GM12891 (cell line): ENCODE data around the gene PCSK7. TPM values are rescaled to one million over a fixed set of nuclear protein-coding genes. Genes with fewer than 3 reads are reported as not detected.
"Not testable (repeated sequence)": the region's sequence is repeated elsewhere in the genome, so short reads cannot be mapped to it uniquely, and the experiment has no call there.

Experiments
- DNase-seq: peaks from one replicate; pipeline ENCODE4 v3.0.0; 2011; ENCODE audit warnings: low spot score; ENCODE audit not compliant: insufficient read length
- FAIRE-seq: peaks from 2 replicates; lab custom pipeline; 2011; peaks lifted over from hg19 to GRCh38; lab: Jason Lieb, UNC
- PAX5 ChIP-seq: IDR thresholded peaks from 2 replicates; pipeline ENCODE4 v1.6.1; 2011; ENCODE audit warnings: low read length, moderate library complexity, mild to moderate bottlenecking; ENCODE audit not compliant: insufficient read depth, severe bottlenecking
- POLR2A ChIP-seq: IDR thresholded peaks from 2 replicates; pipeline ENCODE4 v1.6.1; 2011; ENCODE audit warnings: low read depth, low read length, control low read depth
- POLR2AphosphoS5 ChIP-seq: IDR thresholded peaks from 2 replicates; pipeline ENCODE4 v1.6.1; 2011; ENCODE audit warnings: low read depth, low read length, control low read depth
- POU2F2 ChIP-seq: IDR thresholded peaks from 2 replicates; pipeline ENCODE4 v1.6.1; 2011; ENCODE audit warnings: low read depth, mild to moderate bottlenecking, control low read depth, low read length, moderate library complexity
- SPI1 ChIP-seq: IDR thresholded peaks from 2 replicates; pipeline ENCODE4 v1.6.1; 2011; ENCODE audit warnings: low read depth, low read length, control low read depth
- TAF1 ChIP-seq: IDR thresholded peaks from 2 replicates; pipeline ENCODE4 v1.6.1; 2011; ENCODE audit warnings: low read depth, low read length, control low read depth
- polyA plus RNA-seq: library from polyadenylated mRNA; unstranded; fragments of >200 nt; gene quantifications from one replicate; pipeline ENCODE4 v1.2.1, GENCODE V29; 2012; ENCODE audit warnings: low read depth, missing spikeins, inconsistent platforms; ENCODE audit not compliant: missing spikeins

The PCSK7 gene
- polyA plus RNA-seq = 30.6 TPM

DNA sequence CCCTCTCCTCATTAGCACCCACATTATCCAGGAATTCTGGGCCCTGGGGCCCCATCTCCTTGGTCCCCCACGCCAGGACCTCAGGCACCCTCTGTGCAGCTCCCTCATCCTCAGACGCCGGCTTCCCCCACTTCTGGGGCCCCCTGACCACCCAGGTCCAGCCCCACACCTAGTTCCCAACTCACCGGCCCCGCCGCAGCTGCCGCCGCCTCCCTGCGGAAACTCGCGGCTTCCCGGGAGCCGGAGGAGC lies at the start of gene PCSK7:
Gene PCSK7, minus strand, starts transcription at position 232 of the 250 bp plus-strand sequence. CDS start 2,229 bp downstream, outside the sequence.
- TF ChIP-seq POLR2AphosphoS5 = no peak
- no peak for TF ChIP-seq PAX5
- TF ChIP-seq SPI1 = no peak
- TF ChIP-seq POU2F2 = no peak
- TF ChIP-seq TAF1 = no peak; the same call in 1 of the 2 replicates
- TF ChIP-seq POLR2A = no peak
- no peak for FAIRE-seq

GRCh38 chr11:117281159-117281558 lies 49.3 kb upstream of the PCSK7 start:
- FAIRE-seq = no peak
- no peak for DNase-seq
- no peak for TF ChIP-seq POU2F2
- no peak for TF ChIP-seq TAF1
- no peak for TF ChIP-seq POLR2A
- no peak for TF ChIP-seq PAX5
- no peak for TF ChIP-seq SPI1
- no peak for TF ChIP-seq POLR2AphosphoS5

More for the DNA sequence above, at the start of gene PCSK7:
- DNase-seq = no peak

DNA sequence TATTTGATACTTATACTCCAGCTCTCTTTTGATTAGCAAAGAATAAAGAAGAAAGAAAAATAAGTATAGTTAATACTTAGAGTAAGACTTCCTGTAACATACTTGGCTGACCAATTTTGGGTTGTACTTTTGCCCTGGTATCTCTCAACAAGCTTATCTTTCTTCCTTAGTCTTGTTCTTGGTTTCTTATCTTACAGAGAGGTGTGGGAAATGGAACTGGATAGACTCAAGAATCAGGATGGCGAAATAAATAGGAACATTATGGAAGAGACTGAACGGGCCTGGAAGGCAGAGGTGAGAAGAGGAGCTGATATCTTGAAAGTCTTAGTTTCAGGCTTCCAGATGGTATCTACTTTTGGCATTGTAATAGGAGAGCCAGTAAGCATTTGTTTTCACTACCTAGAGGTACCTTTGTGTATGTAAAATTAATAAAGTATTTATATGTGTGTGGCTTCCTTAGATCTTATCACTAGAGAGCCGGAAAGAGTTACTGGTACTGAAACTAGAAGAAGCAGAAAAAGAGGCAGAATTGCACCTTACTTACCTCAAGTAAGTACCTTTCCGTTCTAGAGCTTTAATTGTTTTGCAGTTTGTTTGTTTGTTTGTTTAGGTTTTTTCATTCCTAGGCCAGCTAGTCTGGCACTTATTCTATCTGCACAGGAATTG lies 48.0 kb upstream of the PCSK7 start:
- TF ChIP-seq PAX5 (no peak), POLR2AphosphoS5 (no peak), POLR2A (no peak), POU2F2 (no peak), TAF1 (no peak), SPI1 (no peak)
- DNase-seq = no peak
- FAIRE-seq = no peak

DNA sequence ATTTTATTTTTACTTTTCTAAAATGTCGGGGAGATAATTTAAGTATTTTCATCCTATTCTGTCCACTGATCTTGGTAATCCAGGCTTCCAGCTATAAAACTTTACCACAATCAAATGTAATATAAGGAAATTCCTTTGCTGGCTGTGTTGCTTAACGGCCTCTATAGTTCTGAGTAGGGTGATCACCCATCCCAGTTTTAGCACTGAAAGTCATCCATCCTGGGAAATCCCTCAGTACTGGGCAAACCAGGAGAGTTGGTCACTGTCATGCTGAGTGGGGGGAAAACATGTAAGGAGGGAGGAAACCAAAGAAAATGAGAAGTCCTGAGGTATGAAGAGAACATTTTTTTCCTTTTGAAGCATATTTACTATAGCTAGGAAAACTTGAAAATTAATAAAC lies 46.5 kb upstream of the PCSK7 start:
- DNase-seq = no peak
- TF ChIP-seq PAX5 (no peak), POU2F2 (no peak), POLR2AphosphoS5 (no peak), SPI1 (no peak), TAF1 (no peak), POLR2A (no peak)
- FAIRE-seq = no peak

DNA sequence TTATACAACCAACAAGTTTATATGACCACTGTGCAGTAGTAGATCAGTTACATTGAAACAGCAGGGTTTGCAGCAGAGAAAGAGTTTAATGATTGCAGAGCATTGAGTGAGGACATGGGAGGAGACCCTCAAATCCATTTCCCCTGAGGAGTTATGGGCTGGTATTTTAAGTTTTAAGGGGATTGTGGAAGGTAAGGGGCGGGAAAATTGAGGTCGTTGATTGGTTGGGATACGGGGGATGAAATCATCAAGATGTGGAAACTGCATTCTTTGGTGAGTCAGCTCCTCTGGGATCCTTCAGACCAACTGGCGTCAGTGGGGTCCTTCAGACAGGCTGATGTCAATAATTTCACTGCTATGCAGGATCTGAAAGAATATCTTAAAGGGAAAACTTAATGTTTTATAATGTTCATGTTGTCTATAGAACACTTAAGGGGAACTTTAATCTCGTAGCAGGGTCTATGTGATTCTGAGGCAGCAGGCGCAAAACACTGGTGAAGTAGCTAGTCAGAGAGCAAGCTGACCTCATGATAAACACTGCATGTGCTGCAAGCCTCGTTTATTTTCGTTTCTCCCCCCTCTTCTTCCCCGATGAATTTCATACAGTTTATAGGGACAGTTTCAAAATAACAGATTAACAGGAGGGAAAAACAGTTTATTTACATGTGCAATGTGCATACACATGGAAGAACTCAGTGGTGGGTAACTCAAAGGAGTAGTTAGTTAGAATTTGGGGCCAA lies 41.8 kb upstream of the PCSK7 start:
- DNase-seq (no peak), FAIRE-seq (no peak)
- no peak for TF ChIP-seq POLR2A
- no peak for TF ChIP-seq SPI1
- no peak for TF ChIP-seq POU2F2
- no peak for TF ChIP-seq PAX5
- TF ChIP-seq POLR2AphosphoS5 = no peak
- no peak for TF ChIP-seq TAF1

DNA sequence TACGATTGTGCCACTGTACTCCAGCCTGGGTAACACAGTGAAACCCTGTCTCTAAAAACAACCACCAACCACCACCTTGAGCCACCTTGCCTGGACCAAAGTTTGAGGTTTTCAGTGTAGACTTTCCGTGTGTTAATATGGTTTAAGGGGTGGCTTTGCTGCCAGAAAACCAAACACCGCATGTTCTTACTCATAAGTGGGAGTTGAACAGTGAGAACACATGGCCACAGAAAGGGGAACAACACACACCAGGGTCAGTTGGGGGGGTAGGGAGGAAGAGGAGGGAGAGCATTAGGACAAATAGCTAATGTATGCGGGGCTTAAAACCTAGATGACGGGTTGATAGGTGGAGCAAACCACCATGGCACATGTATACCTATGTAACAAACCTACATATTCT lies 40.3 kb upstream of the PCSK7 start:
- DNase-seq, FAIRE-seq: not testable (repeated sequence)

DNA sequence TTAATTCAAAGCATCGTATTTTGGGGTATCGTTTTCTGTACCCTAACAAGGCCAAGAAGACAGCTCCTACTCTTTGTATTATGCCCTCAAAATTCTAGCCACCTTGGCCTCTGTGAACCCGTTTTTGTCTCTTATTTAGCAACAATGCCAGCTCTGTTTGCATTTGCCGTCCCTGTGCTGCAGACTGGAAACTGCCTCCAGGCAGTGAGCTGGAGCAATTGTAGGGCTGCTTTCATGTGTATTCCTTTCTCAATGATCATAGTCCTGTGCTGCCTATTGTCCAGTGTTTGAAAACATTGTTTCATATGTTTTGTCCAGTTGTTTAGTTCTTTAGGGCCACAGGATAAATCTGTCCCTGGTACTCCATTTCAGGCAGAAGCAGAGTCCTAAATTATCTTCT lies 39.3 kb upstream of the PCSK7 start:
- FAIRE-seq (no peak), DNase-seq (no peak)
- TF ChIP-seq POU2F2 (no peak), SPI1 (no peak), POLR2A (no peak), TAF1 (no peak)

DNA sequence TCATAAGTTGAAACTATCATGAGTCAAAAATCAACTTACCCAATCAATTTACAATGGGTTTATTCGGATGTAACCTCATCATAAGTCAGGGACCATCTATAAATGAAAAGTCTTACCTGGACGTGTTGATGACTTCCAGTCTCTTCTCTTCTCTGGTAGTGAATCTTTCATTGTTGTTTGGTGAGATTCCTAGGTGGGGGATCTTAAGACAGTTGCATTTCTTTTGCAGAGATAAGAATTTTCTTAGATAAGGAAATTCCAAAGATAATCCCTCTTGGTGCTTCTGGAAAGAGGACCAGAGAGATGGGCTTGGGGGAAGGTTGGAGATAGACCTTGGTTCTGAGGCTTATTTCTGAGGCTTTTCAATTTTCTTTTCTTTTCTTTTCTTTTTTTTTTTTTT lies 38.0 kb upstream of the PCSK7 start:
- no peak for TF ChIP-seq POLR2AphosphoS5
- TF ChIP-seq TAF1 = no peak
- TF ChIP-seq SPI1 = no peak
- TF ChIP-seq POU2F2 = no peak
- no peak for TF ChIP-seq POLR2A
- no peak for TF ChIP-seq PAX5
- FAIRE-seq (no peak), DNase-seq (no peak)

DNA sequence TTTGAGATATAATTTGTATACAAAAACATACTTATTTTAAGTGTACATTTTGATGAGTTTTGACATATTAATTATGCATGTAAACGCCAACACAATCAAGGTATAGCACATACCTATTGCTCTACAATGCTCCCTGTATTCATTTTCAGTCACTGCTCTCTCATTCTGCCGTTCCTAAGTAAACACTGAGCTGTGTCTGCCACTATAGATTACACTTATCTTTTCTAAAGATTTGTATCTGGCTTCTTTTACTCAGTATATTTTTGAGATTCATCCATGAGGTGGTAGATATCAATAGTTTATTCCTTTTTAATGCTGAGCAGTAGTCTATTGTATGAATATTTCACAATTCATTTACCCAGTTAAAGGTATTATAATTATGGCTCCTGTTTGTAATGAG lies 33.9 kb upstream of the PCSK7 start:
- no peak for DNase-seq
- TF ChIP-seq POU2F2 = no peak
- no peak for TF ChIP-seq POLR2AphosphoS5
- TF ChIP-seq PAX5 = no peak
- TF ChIP-seq TAF1 = no peak
- TF ChIP-seq SPI1 = no peak
- no peak for TF ChIP-seq POLR2A
- no peak for FAIRE-seq

DNA sequence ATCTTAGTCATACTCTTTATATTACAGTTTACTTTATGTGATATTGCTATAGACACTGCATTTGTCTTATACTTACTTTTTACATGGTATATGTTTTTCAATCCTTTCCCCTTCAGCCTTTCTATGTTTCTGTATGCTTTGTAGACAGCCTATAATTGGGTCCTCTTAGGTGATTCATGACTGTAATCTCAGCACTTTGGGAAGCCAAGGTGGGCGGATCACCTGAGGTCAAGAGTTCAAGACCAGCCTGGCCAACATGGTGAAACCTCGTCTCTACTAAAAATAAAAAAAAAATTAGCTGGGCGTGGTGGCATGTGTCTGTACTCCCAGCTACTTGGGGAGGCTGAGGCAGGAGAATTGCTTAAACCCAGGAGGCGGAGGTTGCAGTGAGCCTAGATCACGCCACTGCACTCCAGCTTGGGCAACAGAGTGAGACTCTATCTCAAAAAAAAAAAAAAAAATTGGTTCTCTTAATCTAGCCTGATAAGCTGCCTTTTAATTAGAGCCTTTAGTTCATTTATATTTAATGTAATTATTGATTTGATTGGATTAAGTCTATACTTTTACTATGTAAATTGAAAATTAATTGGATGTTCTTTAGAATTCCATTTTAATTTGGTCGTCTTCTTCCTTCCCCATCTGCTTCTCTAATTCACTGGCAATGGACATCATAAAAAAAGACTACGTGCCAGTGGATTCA lies 32.9 kb upstream of the PCSK7 start:
- FAIRE-seq, DNase-seq: not testable (repeated sequence)
